Stimulated activated CD4-positive, alpha-beta T cell treated with anti-CD3 and anti-CD28 coated beads, TNF-alpha, amount 100 ng/mL, for 1 hour (primary cell): ENCODE results near the gene JKAMP.
A peak's percentile ranks its signal among the peaks of the same experiment; 100 is the strongest.
"Not testable (repeated sequence)": the region's sequence is repeated elsewhere in the genome, so short reads cannot be mapped to it uniquely, and the experiment has no call there.

Experiments used
- DNase-seq, 3 donors: peaks; one replicate each; pipeline ENCODE4 v3.0.0-alpha.2; 2020; ENCODE audit warnings: low read depth in 3 of 3, low spot score in 1 of 3

JKAMP gene, protein sequence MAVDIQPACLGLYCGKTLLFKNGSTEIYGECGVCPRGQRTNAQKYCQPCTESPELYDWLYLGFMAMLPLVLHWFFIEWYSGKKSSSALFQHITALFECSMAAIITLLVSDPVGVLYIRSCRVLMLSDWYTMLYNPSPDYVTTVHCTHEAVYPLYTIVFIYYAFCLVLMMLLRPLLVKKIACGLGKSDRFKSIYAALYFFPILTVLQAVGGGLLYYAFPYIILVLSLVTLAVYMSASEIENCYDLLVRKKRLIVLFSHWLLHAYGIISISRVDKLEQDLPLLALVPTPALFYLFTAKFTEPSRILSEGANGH

DNA sequence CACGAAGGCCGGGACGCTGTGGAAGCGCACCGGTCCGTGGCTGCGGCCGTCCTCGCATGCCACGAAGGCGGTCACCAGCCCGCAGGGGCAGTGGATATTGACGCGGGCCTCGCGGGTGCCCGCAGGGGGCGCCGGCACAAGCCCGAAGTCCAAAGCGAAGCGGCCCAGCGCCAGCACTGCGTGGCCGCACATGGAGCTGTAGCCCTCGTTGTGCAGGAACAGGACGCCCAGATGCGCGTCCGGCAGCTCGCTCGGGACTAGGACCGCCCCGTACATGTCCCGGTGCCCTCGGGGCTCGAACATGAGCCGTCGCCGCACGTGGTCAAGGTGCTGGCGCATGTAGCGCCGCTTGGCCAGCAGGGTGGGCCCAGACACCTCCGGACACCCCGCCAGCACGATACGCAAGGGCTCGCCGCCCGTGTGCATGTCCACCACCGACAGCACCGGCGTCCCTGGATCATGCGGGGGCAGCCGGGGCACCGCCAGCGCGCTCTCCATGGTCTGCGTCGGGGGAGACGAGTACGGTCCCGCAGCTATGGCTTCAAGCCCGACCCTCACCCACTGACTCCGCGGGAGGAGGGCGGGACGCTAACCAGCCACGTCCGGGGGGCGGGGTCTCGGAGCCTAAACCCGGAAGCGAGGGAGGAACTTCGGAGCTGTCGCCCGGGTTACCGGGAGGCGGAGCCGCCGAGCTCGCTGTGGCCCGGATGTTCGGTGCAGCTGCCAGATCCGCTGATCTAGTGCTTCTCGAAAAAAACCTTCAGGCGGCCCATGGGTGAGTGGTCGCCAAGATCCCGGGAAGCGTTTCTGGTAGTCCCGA lies at the start of gene JKAMP, which contains the start of gene L3HYPDH:
TSS of gene JKAMP (plus strand) at position 699 of the 820 bp plus-strand sequence. CDS start at position 772, 73 bp downstream.
TSS of gene L3HYPDH (minus strand) at position 590 of the 820 bp plus-strand sequence. CDS start at position 498, 92 bp downstream.
- peak; percentile 89 to 98 (median 95) for DNase-seq

DNA sequence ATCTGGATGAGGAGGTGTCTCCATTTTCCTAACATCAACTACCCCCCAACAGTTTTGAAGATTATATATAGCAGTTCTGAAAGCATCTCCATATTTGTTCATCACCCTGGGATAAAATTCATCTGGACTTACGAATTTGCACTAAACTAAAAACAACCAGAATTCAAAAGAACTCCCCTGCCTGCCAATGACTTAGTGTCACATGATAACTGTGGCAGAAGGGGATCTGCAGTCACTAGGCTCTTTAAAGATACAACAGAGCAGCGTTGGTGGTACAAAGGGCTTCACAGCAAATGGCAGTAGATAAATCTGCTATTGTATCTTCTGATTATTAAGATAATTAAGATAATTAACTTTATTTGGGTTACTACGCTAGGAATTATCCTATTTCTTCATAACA lies 49.2 kb upstream of the JKAMP start:
- DNase-seq = no peak

DNA sequence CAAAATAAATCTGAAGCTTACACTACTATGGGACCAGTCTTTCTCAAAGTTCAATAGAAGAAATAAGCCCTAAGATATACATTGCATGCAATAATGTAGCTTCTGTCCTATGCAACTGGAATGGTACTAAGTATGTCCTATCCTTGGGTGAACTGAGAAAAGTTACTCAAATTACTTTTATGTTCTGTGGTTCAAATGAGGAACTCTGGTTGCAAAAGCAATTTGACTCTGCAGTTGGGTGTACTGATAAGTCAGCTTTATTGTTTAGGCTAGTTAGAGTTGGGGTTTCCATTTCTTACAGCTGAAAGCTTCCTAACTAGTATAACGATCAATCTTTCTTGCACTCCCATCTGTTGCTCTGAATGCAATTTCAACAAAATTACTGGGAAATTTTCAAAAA lies 48.3 kb upstream of the JKAMP start:
- DNase-seq = no peak

DNA sequence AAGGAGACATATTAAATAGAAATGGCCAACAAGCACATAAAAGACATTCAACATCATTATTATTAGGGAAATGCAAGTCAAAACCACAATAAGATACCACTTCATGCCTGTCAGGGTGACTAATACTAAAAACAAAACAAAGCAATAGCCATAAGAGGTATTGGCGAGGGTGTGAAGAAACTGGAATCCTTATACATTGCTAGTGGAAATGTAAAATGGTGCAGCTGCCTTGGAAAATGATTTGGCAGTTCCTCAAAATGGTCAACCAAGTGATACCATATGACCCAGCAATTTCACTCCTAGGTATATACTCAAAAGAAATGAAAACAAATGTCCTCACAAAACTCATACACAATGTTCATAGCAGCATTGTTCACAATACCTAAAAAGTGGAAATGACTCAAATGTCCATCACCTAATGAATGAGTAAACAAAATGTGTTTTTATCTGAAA lies 46.1 kb upstream of the JKAMP start:
- DNase-seq = no peak

DNA sequence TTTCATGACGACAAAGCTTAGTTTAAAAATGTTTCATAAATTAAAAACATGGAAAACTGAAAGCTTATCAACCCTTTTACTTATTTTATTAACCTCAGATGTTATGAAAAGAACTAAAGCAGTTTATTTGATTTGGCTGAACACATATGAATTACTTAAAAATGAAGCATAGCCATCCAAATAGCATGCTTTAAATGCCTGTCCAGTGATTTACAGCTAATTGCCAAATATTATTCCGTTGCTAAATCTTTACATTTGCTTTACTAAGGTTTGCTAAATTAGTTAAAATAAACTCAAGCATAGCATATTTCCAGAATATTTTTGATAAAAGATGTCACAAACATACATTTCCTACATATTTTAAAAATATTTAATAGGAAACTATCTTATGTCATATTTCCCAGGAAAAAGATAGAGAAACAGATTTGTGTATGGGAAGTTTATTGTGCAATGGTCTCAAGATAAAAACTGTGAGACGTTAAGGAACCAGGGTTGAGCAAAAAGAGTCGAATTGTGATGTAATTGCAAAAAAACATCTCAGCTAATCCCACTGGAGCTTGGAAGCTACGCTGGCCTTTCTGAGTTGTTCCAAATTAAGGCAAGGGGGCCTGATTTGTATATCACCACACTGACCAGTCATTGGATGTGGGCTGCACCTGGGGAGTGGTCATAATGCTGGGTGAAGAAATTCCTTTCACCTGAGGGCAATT lies 44.9 kb upstream of the JKAMP start:
- DNase-seq = no peak

DNA sequence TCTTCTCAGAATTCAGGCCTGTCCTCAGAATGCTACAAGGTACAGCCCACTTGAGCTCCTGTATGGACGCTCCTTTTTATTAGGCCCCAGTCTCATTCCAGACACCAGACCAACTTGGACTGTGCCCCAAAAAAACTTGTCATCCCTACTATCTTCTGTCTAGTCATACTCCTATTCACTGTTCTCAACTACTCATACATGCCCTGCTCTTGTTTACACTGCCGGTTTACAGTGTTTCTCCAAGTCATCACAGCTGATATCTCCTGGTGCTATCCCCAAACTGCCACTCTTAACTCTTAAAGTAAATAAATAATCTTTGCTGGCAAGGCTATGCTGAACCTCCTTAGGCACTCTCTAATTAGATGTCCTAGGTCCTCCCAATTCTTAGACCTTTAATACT lies 35.6 kb upstream of the JKAMP start:
- not testable (repeated sequence) for DNase-seq

DNA sequence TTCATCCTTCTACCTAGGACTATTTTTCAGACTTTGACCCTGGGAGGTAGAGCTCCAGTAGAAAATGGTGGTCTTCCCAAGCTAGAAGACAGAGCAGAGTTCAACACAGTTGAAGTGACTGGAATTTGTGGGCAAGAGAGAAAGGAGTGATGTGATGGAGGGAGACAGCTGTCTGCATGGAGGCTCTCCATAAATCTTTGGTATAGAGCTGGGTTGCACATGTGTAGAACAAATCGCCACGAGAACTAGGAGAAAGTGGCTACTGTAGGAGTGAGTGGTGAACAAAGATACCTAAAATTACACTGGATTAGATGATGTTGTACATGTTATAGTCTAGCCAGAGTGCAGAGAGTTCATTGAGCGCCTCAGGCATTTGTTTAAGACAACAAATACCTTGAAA lies 33.6 kb upstream of the JKAMP start:
- DNase-seq = no peak

DNA sequence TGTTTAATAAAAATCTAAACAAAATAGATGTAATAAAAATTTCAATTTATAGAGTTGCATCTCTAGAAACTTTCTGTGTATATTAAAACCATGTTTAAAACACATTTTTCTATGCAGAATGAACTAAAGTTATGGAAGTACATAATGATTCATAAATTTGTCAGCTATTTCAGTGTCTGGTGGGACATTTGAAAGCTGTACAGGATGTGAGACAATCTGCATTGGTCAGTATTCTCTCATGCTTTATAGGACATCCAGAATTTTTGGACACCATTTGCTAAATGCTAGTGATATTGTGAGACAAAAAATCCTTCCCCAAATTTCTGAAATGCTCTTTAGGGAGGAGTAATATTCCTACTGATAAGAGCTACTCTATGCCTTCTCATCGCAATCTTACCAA lies 32.5 kb upstream of the JKAMP start:
- no peak for DNase-seq

DNA sequence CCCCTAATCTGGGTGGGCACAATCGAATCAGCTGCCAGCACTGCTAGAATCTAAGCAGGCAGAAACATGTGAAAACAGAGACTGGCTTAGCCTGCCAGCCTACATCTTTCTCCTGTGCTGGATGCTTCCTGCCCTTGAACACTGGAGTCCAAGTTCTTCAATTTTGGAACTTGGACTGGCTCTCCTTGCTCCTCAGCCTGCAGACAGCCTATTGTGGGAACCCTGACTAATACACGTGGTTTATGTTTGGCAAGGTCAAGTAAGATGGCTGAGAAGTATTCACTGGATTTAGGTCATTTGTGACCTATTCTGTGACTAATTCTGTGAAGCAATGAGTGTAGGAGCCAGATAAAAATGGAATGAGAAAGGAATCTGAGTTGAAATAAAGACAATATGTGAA lies 30.2 kb upstream of the JKAMP start:
- no peak for DNase-seq

DNA sequence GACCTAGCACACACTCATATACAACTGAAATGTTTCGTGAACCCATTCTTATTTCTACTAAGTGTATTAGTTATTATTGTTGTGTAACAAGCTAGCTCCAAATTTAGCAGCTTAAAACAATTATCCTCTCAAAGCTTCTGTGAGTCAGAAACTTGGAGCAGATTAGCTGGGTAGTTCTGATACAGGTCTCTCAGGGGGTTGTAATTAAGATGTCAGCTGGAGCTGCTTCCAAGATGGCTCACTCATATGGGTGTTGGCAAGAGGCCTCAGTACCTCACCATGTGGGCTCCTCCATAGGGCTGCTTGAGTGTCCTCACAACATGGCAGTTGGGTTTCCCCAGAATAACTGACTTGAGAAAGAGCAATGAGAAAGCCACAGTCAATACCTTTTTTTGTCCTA lies 28.9 kb upstream of the JKAMP start:
- no peak for DNase-seq

DNA sequence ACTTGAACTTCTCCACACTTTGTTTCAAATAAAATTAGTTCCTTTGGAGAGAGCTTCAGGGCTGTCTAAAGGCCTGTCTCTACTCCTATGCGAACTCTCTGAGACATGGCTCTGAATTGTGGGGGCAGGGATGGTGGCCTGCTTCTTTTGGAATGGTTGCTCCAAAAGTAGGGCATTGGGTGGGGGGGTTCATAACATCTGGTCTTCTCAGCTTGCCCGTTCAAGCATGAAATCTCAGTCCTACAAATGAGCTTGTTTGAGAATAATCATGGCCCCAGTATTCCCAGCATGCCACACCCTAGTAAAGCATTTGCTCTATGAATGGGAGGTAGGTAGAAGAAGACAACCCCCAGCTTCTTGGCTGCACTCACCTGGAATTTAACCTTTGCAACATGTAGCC lies 25.8 kb upstream of the JKAMP start:
- DNase-seq = no peak

DNA sequence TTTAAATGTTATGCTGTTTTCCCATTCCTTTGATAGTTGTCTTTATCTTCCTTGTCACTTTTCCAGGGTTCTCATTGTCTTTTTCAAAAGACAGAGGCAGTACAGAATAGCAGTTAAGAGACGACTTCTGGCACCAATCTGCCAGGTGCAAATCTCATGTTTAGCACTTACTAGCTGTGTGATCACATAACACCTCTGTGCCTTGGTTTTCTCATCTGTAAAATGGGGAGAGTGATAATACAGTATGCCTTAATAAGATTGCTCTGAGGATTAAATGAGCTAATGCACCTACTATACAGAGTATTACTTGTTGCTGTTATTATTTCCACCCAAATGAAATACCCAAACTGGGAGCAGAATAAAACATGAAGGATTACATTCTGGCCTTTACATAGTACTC lies 23.9 kb upstream of the JKAMP start:
- DNase-seq = no peak

DNA sequence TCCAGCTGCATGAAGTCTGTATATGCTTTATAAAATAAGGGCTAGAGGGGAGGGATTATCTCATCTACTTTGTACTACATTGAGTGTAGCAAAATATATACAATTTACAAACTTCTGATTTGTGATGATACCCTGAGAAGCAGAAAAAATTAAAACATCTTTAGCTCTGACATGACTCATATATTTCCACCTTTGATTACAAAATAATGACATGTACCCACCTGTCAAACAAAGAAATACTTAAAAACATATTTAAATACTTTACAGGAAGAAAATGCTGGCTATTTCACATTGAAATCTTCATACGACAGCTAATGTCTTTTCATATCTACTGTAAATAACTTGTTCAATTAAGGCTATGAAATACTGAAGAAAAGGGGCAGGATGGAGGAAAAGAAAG lies 22.4 kb upstream of the JKAMP start:
- DNase-seq = no peak

DNA sequence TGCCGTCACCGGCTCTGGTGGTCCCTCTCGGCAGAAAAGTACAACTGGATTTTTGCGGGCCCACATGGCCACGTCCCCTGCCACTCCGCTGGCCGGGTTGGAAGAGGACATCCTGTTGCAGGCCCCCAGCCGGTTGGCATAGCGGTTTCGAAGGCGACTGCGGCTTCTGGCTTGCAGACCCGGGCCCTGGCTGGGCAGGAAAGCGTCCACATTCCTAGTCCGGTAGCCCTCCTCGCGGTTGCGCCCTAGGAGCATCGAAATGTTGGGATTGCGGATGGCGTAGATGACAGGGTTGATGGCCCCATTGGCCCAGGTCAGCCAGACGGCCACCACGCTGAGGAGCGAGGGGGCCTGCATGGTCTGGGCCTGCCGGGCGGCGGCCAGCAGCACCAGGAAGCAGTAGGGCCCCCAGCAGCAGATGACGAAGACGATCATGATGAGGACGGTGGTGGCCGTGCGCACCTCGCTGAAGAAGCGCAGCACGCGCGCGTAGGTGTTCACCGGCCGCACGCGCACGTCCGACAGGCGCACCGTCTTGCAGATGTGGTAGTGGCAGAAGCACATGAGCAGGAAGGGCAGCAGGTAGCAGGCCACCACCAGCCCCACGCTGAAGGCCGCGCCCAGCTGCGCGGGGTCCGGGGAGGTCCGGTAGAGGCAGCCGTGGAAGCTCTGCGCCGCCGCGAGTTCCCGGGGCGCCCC lies 20.4 kb upstream of the JKAMP start:
- DNase-seq = peak in 1 of 3 donors; percentile 8

DNA sequence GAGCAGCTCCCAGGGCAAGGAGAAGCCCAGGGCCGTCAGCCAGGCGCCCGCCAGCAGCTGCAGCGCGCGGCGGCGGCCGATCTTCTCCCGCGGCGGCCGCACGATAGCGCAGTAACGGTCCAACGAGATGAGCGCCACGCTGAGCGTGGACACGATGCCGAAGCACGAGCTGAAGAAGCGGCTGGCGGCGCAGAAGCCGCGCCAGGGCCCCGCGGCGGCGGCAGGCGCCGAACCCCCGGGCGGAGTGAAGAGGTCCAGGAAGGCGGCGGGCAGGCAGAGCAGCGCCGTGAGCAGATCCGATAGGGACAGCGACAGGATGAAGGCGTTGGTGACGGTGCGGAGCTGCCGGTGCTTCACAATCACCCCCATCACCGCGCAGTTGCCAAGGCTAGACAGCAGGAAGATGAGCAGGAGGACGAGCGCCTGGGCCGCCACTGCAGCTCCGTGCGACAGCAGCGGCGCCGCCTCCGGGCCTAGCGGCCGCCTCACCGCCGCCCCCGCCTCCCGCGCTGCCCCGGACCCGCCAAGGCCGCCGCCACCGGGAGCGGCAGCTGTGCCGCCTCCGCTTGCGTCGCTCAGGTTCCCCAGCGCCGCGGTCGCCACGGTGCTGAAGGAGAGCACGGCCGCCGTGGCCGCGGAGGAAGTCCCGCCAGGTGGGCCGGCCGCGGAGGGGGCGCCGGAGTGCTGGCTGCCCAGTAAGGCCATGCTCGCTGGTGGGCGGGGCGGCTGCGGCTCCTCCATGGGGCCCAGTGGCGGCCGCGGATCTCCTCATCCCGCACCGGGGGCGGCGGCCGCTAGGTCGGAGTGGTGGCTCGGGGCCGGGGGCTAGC lies 19.6 kb upstream of the JKAMP start:
- DNase-seq = peak in 1 of 3 donors; percentile 21

DNA sequence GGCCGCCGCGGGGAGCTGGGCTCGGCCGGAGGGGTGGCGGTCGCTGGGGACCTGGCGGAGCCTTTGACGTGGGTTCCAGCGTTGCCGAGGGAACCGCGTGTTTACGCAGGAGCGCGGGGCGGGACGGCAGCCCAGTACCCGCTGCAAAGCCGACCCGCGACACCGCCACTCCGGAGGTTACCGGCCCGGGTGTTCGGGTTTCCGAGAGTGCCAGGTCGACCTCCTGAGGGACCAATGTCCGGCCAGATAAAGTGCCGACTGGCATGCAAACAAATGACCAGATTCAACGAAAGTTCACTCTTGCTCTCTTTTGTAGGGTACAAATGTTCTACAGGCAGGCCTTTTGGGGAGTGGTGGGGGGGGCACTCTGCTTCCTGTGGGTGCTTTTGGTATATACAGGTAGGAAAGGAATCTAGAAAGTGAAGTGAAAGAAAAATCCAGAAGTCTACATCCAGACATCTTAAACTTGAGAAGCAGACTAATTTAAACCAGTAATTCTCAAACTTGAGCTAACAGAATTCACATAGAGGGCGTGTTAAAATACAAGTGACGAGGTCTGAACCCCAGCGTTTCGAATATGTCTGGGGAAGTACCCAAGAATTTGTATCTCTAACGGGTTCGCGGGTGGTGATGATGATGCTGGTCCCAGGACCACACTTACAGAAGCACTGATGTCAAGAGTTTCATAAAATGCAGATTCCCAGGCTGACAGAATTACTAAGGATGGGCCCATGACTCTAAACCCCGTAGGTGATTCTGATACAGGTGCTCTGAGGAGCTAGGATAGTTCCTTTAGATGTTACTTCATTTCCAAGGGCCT lies 18.8 kb upstream of the JKAMP start, which contains the start of gene GPR135:
TSS of gene GPR135 (minus strand) at position 65 of the 820 bp plus-strand sequence. CDS start 154 bp downstream, outside the sequence.
- no peak for DNase-seq

DNA sequence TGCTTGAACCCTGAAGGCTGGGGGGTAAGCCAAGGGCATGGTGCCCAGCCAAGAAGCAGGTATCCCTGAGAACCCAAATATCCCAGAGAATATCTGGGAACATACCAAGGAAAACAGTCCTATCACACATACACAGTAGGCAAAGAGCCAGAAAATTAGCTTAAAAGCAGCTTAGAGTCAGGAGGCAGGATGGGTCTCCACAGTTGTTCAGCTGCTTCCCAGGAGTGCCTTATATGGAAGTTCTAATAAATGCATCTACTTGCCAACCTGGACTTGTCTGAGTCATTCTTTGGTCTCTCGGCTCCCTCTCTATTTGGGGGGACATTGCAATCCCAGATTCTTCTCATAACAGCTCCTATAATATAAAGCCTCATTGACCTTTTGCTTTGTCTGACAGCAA lies 10.1 kb upstream of the JKAMP start:
- DNase-seq = no peak

DNA sequence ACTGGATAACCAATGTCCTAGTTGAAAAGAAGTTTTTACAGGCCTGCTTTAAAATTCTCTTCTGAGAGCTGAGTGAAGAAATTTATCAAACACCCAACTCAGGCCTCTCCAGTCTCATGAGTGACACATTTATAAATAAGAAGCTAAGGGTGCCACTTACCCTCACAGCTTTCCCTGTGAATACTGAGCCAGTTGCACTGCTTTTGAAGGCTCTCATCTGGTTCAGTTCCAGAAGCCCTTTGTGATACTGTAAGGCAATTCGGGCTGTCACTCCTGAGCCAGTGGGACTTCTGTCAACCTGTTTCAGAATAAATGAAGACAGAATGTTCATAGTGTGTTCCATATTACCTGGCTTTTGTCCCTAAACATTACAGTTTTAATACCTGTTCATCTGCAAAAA lies 8.6 kb upstream of the JKAMP start:
- DNase-seq = no peak

DNA sequence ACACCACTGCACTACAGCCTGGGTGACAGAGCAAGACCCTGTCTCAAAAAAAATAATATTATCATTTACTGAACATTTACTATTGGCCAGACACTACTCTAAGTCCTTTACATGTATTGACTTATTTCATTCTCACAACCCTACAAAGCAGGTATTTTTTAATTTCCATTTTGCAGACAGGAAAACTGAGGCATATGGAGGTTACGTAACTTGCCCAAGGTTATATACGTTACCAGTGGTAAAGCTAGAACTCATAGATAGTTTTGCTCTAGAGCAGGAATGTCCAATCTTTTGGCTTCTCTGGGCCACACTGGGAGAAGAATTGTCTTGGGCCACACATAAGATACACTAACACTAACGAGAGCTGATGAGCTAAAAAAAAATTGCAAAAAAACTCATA lies 5.8 kb upstream of the JKAMP start:
- DNase-seq = no peak
